DOHH2 (cell line): ENCODE data around the gene AKR1B1.
"Not testable (repeated sequence)": the region's sequence is repeated elsewhere in the genome, so short reads cannot be mapped to it uniquely, and the experiment has no call there.

Experiments
- H3F3A ChIP-seq: fragments of 200-600 bp; sonication (generic), shearing (Covaris generic); 2 replicates; pipeline ENCODE4 v1.6.0; 2016; ENCODE audit warnings: antibody characterized with exemption, mild to moderate bottlenecking; ENCODE audit not compliant: control insufficient read depth, insufficient read depth
- H3K27ac ChIP-seq: fragments of 200-600 bp; sonication (generic); 2 replicates; pipeline ENCODE4 v1.5.1; 2014; ENCODE audit warnings: low read depth, mild to moderate bottlenecking, low read length, moderate library complexity
- H3K27me3 ChIP-seq: fragments of 200-600 bp; sonication (generic); 2 replicates; pipeline ENCODE4 v1.6.1; 2014; ENCODE audit warnings: mild to moderate bottlenecking, low read length, mixed read lengths; ENCODE audit not compliant: control insufficient read depth
- H3K36me3 ChIP-seq: fragments of 200-600 bp; sonication (generic); 2 replicates; pipeline ENCODE4 v1.6.1; 2014; ENCODE audit warnings: mild to moderate bottlenecking, low read length, moderate library complexity, mixed read lengths; ENCODE audit not compliant: control insufficient read depth
- H3K4me1 ChIP-seq: fragments of 200-600 bp; sonication (generic); 2 replicates; pipeline ENCODE4 v1.6.1; 2014; ENCODE audit warnings: mild to moderate bottlenecking, low read length, mixed read lengths; ENCODE audit not compliant: control insufficient read depth
- H3K4me2 ChIP-seq: fragments of 200-600 bp; sonication (generic); 2 replicates; pipeline ENCODE4 v1.6.0; 2014; ENCODE audit warnings: mild to moderate bottlenecking, low read length, moderate library complexity
- H3K4me3 ChIP-seq: fragments of 200-600 bp; sonication (generic); 2 replicates; pipeline ENCODE4 v1.5.1; 2014; ENCODE audit warnings: mild to moderate bottlenecking, low read length, mixed read lengths
- H3K79me2 ChIP-seq: fragments of 200-600 bp; sonication (generic); 2 replicates; pipeline ENCODE4 v1.6.1; 2014; ENCODE audit warnings: mild to moderate bottlenecking, low read length, mixed read lengths; ENCODE audit not compliant: control insufficient read depth
- H3K9me2 ChIP-seq: fragments of 200-600 bp; sonication (generic); replicated peaks from 2 replicates; pipeline ENCODE4 v1.6.1; 2014; ENCODE audit warnings: mild to moderate bottlenecking, low read length, mixed read lengths; ENCODE audit not compliant: control insufficient read depth
- H3K9me3 ChIP-seq: fragments of 200-600 bp; sonication (generic); 2 replicates; pipeline ENCODE4 v1.6.1; 2014; ENCODE audit warnings: antibody characterized with exemption, low read length, mixed read lengths; ENCODE audit not compliant: control insufficient read depth, insufficient read depth
- H4K20me1 ChIP-seq: fragments of 200-600 bp; sonication (generic); 2 replicates; pipeline ENCODE4 v1.6.0; 2014; ENCODE audit warnings: low read depth, mild to moderate bottlenecking, antibody characterized with exemption, low read length, moderate library complexity; ENCODE audit not compliant: control insufficient read depth, insufficient read depth
- CTCF ChIP-seq: fragments of 200-600 bp; sonication (generic); IDR thresholded peaks from one replicate; pipeline ENCODE4 v1.5.1; 2014; ENCODE audit warnings: antibody characterized with exemption, mild to moderate bottlenecking, low read depth, low read length; ENCODE audit not compliant: poor library complexity, severe bottlenecking
- EZH2phosphoT487 ChIP-seq: fragments of 200-600 bp; sonication (generic); IDR thresholded peaks from 2 replicates; pipeline ENCODE4 v1.6.1; 2017; ENCODE audit warnings: borderline replicate concordance, mild to moderate bottlenecking, antibody characterized with exemption, low read length, moderate library complexity, mixed read lengths

The AKR1B1 gene

GRCh38 chr7:134495546-134495945 lies 36.6 kb upstream of the AKR1B1 start:
- no peak for TF ChIP-seq EZH2phosphoT487
- TF ChIP-seq CTCF: no peak
- no peaks in the 10 kb centered on the region for H3F3A ChIP-seq

GRCh38 chr7:134493091-134493490 lies 34.2 kb upstream of the AKR1B1 start:
- TF ChIP-seq CTCF (no peak), EZH2phosphoT487 (no peak)
- Histone ChIP-seq H3K27ac (no peak overlapping the region), H3F3A (no peaks in the 10 kb centered on the region), H3K9me2 (no peaks in the 10 kb centered on the region), H3K79me2 (no peaks in the 10 kb centered on the region), H4K20me1 (no peaks in the 10 kb centered on the region), H3K9me3 (no peaks in the 10 kb centered on the region), H3K4me1 (no peaks in the 10 kb centered on the region), H3K36me3 (no peaks in the 10 kb centered on the region), H3K4me3 (no peak overlapping the region), H3K27me3 (peaks cover 20% of the 10 kb centered on the region), H3K4me2 (no peak overlapping the region)

More at GRCh38 chr7:134495546-134495945, 36.6 kb upstream of the AKR1B1 start:
- Histone ChIP-seq H3K27me3 (peaks cover 20% of the 10 kb centered on the region), H3K27ac (no peak overlapping the region), H3K4me2 (no peak overlapping the region), H4K20me1 (no peaks in the 10 kb centered on the region), H3K36me3 (no peaks in the 10 kb centered on the region), H3K4me3 (no peak overlapping the region), H3K4me1 (no peaks in the 10 kb centered on the region), H3K9me2 (no peaks in the 10 kb centered on the region), H3K9me3 (no peaks in the 10 kb centered on the region), H3K79me2 (no peaks in the 10 kb centered on the region)

GRCh38 chr7:134487721-134488120 lies 28.8 kb upstream of the AKR1B1 start:
- H4K20me1 ChIP-seq, H3K9me2 ChIP-seq, H3K27ac ChIP-seq, H3K79me2 ChIP-seq, H3K4me2 ChIP-seq, H3K27me3 ChIP-seq, H3K9me3 ChIP-seq, H3K36me3 ChIP-seq, H3K4me1 ChIP-seq, H3F3A ChIP-seq, H3K4me3 ChIP-seq: not testable (repeated sequence)

- Histone ChIP-seq H3K4me3 (no peak overlapping the region), H3F3A (no peaks in the 10 kb centered on the region), H3K4me2 (no peak overlapping the region), H3K27me3 (no peaks in the 10 kb centered on the region), H3K36me3 (no peaks in the 10 kb centered on the region), H3K27ac (no peak overlapping the region), H3K9me2 (no peaks in the 10 kb centered on the region), H3K4me1 (no peaks in the 10 kb centered on the region), H3K79me2 (no peaks in the 10 kb centered on the region), H4K20me1 (no peaks in the 10 kb centered on the region), H3K9me3 (no peaks in the 10 kb centered on the region)
- TF ChIP-seq EZH2phosphoT487 (no peak), CTCF (no peak)
These were observed 26.3 kb upstream of the AKR1B1 start for GRCh38 chr7:134485203-134485602.
